Measurements from ENCODE around the gene CLEC4M.

CLEC4M gene

GRCh38 chr19:7716762-7717161, 46.3 kb upstream of the CLEC4M start:
- no peak for ATAC-seq

DNA sequence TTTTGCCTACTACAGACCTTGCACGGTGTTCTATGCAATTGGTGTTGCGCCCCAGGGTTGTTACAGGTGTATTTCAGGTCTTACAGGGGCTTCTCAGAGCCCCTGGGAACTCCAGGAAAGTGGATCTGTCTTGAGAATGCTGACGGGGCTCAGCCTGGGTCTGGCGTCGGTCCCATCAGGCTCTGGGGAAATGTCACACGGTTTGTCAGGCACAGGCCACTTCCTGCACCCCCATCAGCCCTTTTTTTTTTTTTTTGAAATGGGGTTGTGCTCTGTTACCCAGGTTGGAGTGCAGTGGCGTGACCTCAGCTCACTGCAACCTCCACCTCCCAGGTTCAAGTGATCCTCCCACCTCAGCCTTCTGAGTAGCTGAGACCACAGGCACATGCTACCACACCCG, 44.4 kb upstream of the CLEC4M start:
- no peak for ATAC-seq
- TF ChIP-seq ZNF565 (CRISPR knock-in tag; conservative IDR thresholded peaks at IDR 0.05; ENCODE audit: low read depth) = no peak
- TF ChIP-seq ISL1 (CRISPR knock-in tag; IDR thresholded peaks at IDR 0.05) = no peak
- TF ChIP-seq TSHZ2 (CRISPR knock-in tag; IDR thresholded peaks at IDR 0.05) = no peak
- no peak for TF ChIP-seq PATZ1 (CRISPR knock-in tag; IDR thresholded peaks at IDR 0.05; ENCODE audit: borderline replicate concordance)
- no peak for TF ChIP-seq ZNF8 (CRISPR knock-in tag; IDR thresholded peaks at IDR 0.05)
- TF ChIP-seq TCF4 (CRISPR knock-in tag; IDR thresholded peaks at IDR 0.05; ENCODE audit: borderline replicate concordance) = no peak
- TF ChIP-seq RARB (CRISPR knock-in tag; IDR thresholded peaks at IDR 0.05) = no peak
- TF ChIP-seq ZFP3 (CRISPR knock-in tag; IDR thresholded peaks at IDR 0.05) = no peak
- no peak for TF ChIP-seq PPARA (CRISPR knock-in tag; IDR thresholded peaks at IDR 0.05; ENCODE audit: borderline replicate concordance)
- no peak for TF ChIP-seq ZNF70 (CRISPR knock-in tag; IDR thresholded peaks at IDR 0.05)
- no peak for TF ChIP-seq ESRRG (CRISPR knock-in tag; IDR thresholded peaks at IDR 0.05)
- no peak for TF ChIP-seq POU6F1 (CRISPR knock-in tag; IDR thresholded peaks at IDR 0.05; ENCODE audit: borderline replicate concordance, low read depth)
- TF ChIP-seq ZFP30 (CRISPR knock-in tag; IDR thresholded peaks at IDR 0.05) = no peak

More at GRCh38 chr19:7716762-7717161, 46.3 kb upstream of the CLEC4M start:
- TF ChIP-seq ESRRG (CRISPR knock-in tag; IDR thresholded peaks at IDR 0.05) = no peak
- TF ChIP-seq GLIS3 (CRISPR knock-in tag; IDR thresholded peaks at IDR 0.05) = no peak
- no peak for TF ChIP-seq ZNF70 (CRISPR knock-in tag; IDR thresholded peaks at IDR 0.05)
- TF ChIP-seq OSR1 (CRISPR knock-in tag; IDR thresholded peaks at IDR 0.05) = no peak
- no peak for TF ChIP-seq ZFP30 (CRISPR knock-in tag; IDR thresholded peaks at IDR 0.05)
- TF ChIP-seq PPARA (CRISPR knock-in tag; IDR thresholded peaks at IDR 0.05; ENCODE audit: borderline replicate concordance) = no peak

- TF ChIP-seq ZC3H10 (CRISPR knock-in tag; IDR thresholded peaks at IDR 0.05) (no peak), ARNTL (CRISPR knock-in tag; IDR thresholded peaks at IDR 0.05; ENCODE audit: borderline replicate concordance, low read depth) (no peak), BACH2 (CRISPR knock-in tag; IDR thresholded peaks at IDR 0.05; ENCODE audit: borderline replicate concordance) (no peak), TCF4 (CRISPR knock-in tag; IDR thresholded peaks at IDR 0.05; ENCODE audit: borderline replicate concordance) (no peak), ZNF8 (CRISPR knock-in tag; IDR thresholded peaks at IDR 0.05) (no peak), OSR1 (CRISPR knock-in tag; IDR thresholded peaks at IDR 0.05) (no peak)
- ATAC-seq = no peak
Measured at GRCh38 chr19:7720351-7720750, 42.7 kb upstream of the CLEC4M start.

DNA sequence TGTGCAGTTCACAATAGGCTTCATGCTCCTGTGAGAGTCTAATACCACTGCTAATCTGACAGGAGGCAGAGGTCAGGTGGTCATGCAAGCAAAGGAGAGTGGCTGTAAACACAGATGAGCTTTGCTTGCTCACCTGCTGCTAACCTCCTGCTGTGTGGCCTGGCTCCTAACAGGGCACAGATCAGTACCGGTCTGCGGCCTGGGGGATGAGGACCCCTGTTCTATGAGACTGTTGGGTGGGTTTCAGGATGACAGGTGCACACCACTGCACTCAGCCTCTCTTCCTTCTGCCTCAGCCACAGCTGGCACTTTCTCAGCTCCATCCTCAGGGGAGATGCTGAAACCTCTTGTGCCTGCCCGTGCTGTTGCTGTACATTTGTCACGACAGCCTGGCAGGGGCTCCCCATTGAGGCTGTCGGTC, 40.8 kb upstream of the CLEC4M start:
- TF ChIP-seq TCF4 (CRISPR knock-in tag; IDR thresholded peaks at IDR 0.05; ENCODE audit: borderline replicate concordance) = no peak
- TF ChIP-seq ZNF565 (CRISPR knock-in tag; conservative IDR thresholded peaks at IDR 0.05; ENCODE audit: low read depth) = no peak
- TF ChIP-seq ZNF70 (CRISPR knock-in tag; IDR thresholded peaks at IDR 0.05) = no peak
- no peak for TF ChIP-seq ARNTL (CRISPR knock-in tag; IDR thresholded peaks at IDR 0.05; ENCODE audit: borderline replicate concordance, low read depth)
- TF ChIP-seq ZFP30 (CRISPR knock-in tag; IDR thresholded peaks at IDR 0.05) = no peak
- no peak for TF ChIP-seq PATZ1 (CRISPR knock-in tag; IDR thresholded peaks at IDR 0.05; ENCODE audit: borderline replicate concordance)
- TF ChIP-seq POU6F1 (CRISPR knock-in tag; IDR thresholded peaks at IDR 0.05; ENCODE audit: borderline replicate concordance, low read depth) = no peak
- TF ChIP-seq, protein P1, sequence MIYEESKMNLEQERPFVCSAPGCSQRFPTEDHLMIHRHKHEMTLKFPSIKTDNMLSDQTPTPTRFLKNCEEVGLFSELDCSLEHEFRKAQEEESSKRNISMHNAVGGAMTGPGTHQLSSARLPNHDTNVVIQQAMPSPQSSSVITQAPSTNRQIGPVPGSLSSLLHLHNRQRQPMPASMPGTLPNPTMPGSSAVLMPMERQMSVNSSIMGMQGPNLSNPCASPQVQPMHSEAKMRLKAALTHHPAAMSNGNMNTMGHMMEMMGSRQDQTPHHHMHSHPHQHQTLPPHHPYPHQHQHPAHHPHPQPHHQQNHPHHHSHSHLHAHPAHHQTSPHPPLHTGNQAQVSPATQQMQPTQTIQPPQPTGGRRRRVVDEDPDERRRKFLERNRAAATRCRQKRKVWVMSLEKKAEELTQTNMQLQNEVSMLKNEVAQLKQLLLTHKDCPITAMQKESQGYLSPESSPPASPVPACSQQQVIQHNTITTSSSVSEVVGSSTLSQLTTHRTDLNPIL (CRISPR knock-in tag; IDR thresholded peaks at IDR 0.05; ENCODE audit: low read depth) = no peak
- no peak for TF ChIP-seq ZFP3 (CRISPR knock-in tag; IDR thresholded peaks at IDR 0.05)
- TF ChIP-seq ZC3H10 (CRISPR knock-in tag; IDR thresholded peaks at IDR 0.05) = no peak
- no peak for TF ChIP-seq BACH2 (CRISPR knock-in tag; IDR thresholded peaks at IDR 0.05; ENCODE audit: borderline replicate concordance)
- no peak for TF ChIP-seq ZNF8 (CRISPR knock-in tag; IDR thresholded peaks at IDR 0.05)
- no peak for ATAC-seq

All from SK-N-SH treated with all-trans-retinoic acid at 6 μM for 48 hours (cell line).